Chondrocyte (in vitro differentiated cells): ENCODE results near the gene PPP1R14C. TPM values are rescaled to one million over a fixed set of nuclear protein-coding genes. Genes with fewer than 3 reads are reported as not detected.

ENCODE experiments used
- DNase-seq: peaks from one replicate; pipeline ENCODE4 v3.0.0; 2021; ENCODE audit warnings: mixed read lengths, low spot score
- H3K27ac Mint-ChIP-seq: one replicate; pipeline ENCODE4 v1.8.0; 2021; ENCODE audit warnings: mild to moderate bottlenecking, moderate library complexity, mixed read lengths; ENCODE audit not compliant: unreplicated experiment
- H3K27me3 Mint-ChIP-seq: 2 replicates; pipeline ENCODE4 v1.8.0; 2021; ENCODE audit warnings: low read depth, mixed read lengths
- H3K36me3 Mint-ChIP-seq: 2 replicates; pipeline ENCODE4 v1.8.0; 2021; ENCODE audit warnings: low read depth, mixed read lengths
- H3K4me1 Mint-ChIP-seq: 2 replicates; pipeline ENCODE4 v1.8.0; 2021; ENCODE audit warnings: low read depth, mild to moderate bottlenecking, mixed read lengths
- H3K4me3 Mint-ChIP-seq: one replicate; pipeline ENCODE4 v1.8.0; 2021; ENCODE audit warnings: mild to moderate bottlenecking, moderate library complexity, mixed read lengths; ENCODE audit not compliant: unreplicated experiment
- H3K9me3 Mint-ChIP-seq: 2 replicates; pipeline ENCODE4 v1.8.0; 2021; ENCODE audit warnings: low read depth, mixed read lengths
- CTCF ChIP-seq: fragments of 200-600 bp; sonication (generic); IDR thresholded peaks from 2 replicates; pipeline ENCODE4 v1.5.0; 2021; ENCODE audit warnings: antibody characterized with exemption, mild to moderate bottlenecking, moderate library complexity
- total RNA-seq: library from RNA; stranded (reverse); gene quantifications from 3 replicates; pipeline ENCODE4 v1.2.1, GENCODE V29; 2021

PPP1R14C gene
- total RNA-seq, 1 donor from 2014 or later, result 3.4 TPM

DNA sequence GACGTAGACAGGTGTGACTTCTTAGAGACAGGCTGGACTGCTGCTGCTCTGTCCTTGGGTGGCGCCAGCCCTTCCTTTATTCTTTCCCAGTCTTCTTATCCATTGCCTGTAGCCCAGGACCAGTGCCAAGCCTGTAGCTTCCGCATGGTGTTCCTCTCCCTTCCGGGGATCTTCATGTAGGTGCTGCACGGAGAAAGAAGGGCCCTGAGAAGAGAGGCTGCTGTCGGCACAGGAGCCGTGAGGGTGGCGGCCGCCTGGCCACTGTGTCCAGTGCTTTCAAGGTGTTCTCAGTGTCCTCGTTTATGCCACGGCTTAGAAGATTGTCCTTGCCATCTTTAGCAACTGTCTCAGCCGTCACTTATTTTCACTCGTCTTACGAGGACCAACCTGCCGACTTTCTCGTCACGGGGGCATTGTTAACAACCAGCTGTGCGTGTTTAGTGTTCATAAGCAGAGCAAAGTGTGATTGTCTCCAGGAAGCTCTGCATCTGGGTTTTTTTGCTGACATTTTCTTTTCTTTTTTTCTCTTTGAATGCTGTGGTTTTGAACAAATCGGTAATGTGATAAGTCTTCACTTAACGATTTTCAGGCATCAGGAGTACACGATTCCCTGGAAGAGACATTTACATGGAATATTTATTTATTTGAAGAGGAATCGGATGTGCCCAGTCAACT lies 61.2 kb downstream of the PPP1R14C start:
- H3K4me1 Mint-ChIP-seq, result peaks cover 6% of the 10 kb centered on the region
- no peaks in the 10 kb centered on the region for H3K9me3 Mint-ChIP-seq
- H3K27ac Mint-ChIP-seq, result no peak overlapping the region
- TF ChIP-seq CTCF, result no peak
- no peaks in the 10 kb centered on the region for H3K27me3 Mint-ChIP-seq
- DNase-seq, result no peak
- H3K4me3 Mint-ChIP-seq, result no peak overlapping the region
- H3K36me3 Mint-ChIP-seq, result no peaks in the 10 kb centered on the region

GRCh38 chr6:150204705-150205472 lies 62.0 kb downstream of the PPP1R14C start:
- no peak overlapping the region for H3K27ac Mint-ChIP-seq
- TF ChIP-seq CTCF, result no peak
- H3K36me3 Mint-ChIP-seq, result no peaks in the 10 kb centered on the region
- no peaks in the 10 kb centered on the region for H3K27me3 Mint-ChIP-seq
- no peaks in the 10 kb centered on the region for H3K9me3 Mint-ChIP-seq
- peaks cover 6% of the 10 kb centered on the region for H3K4me1 Mint-ChIP-seq
- no peak overlapping the region for H3K4me3 Mint-ChIP-seq
- DNase-seq, result no peak

- no peak overlapping the region for H3K27ac Mint-ChIP-seq
- TF ChIP-seq CTCF, result no peak
- no peak for DNase-seq
- H3K36me3 Mint-ChIP-seq, result no peaks in the 10 kb centered on the region
- H3K9me3 Mint-ChIP-seq, result no peaks in the 10 kb centered on the region
- peaks cover 9% of the 10 kb centered on the region for H3K4me1 Mint-ChIP-seq
- no peak overlapping the region for H3K4me3 Mint-ChIP-seq
- H3K27me3 Mint-ChIP-seq, result no peaks in the 10 kb centered on the region
Measured at GRCh38 chr6:150207931-150208570, 65.2 kb downstream of the PPP1R14C start.

- Mint-ChIP-seq H3K27me3 (no peaks in the 10 kb centered on the region), H3K36me3 (no peaks in the 10 kb centered on the region), H3K9me3 (no peaks in the 10 kb centered on the region), H3K4me1 (peaks cover 9% of the 10 kb centered on the region), H3K27ac (no peak overlapping the region), H3K4me3 (no peak overlapping the region)
- TF ChIP-seq CTCF, result no peak
- DNase-seq, result no peak
Measured at GRCh38 chr6:150208611-150209352, 65.9 kb downstream of the PPP1R14C start.

DNA sequence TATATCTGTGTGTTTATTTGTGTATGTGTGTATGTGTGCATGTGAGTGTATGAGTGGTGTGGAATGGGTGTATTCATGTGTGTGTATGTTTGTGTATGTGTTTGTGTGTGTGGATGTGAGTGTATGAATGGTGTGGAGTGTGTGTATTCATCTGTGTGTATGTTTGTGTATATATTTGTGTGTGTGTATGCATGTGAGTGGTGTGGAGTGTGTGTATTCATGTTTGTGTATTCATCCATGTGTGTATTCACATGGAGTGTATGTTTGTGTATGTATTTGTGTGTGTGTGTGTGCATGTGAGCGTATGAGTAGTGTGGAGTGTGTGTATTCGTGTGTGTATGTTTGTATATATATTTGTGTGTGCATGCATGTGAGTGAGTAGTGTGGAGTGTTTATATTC lies 66.6 kb downstream of the PPP1R14C start:
- Mint-ChIP-seq H3K27me3 (peaks cover 2% of the 10 kb centered on the region), H3K36me3 (no peaks in the 10 kb centered on the region), H3K4me3 (no peak overlapping the region), H3K4me1 (peaks cover 9% of the 10 kb centered on the region), H3K9me3 (no peaks in the 10 kb centered on the region), H3K27ac (no peak overlapping the region)
- no peak for TF ChIP-seq CTCF
- no peak for DNase-seq
